ENCODE measurements around the gene RIGI. TPM values are rescaled to one million over a fixed set of nuclear protein-coding genes. Genes with fewer than 3 reads are reported as not detected.
A peak's percentile ranks its signal among the peaks of the same experiment; 100 is the strongest.

Gene RIGI
- total and polyA plus RNA-seq, 2 experiments from 2014 or later = 2.5 to 5.9 TPM

- Histone ChIP-seq H3K79me2 (no peaks in the 10 kb centered on the region), H2AFZ (no peak overlapping the region), H3K27me3 (no peaks in the 10 kb centered on the region), H3K4me3 (no peak overlapping the region), H3K36me3 (replicated peaks; ENCODE audit: insufficient read depth, low read depth) (no peaks in the 10 kb centered on the region), H3K9me2 (replicated peaks; ENCODE audit: insufficient read depth) (no peaks in the 10 kb centered on the region), H3K27ac (no peak overlapping the region), H3K9me3 (ENCODE audit: low read depth) (no peaks in the 10 kb centered on the region), H4K20me1 (ENCODE audit: insufficient read depth, poor library complexity, severe bottlenecking) (no peaks in the 10 kb centered on the region), H3K4me2 (no peak overlapping the region), H3K4me1 (ENCODE audit: insufficient read depth) (no peaks in the 10 kb centered on the region)
- no peak for TF ChIP-seq EZH2phosphoT487 (IDR thresholded peaks at IDR 0.05; ENCODE audit: low read depth, severe bottlenecking, unreplicated experiment)
- no peak for TF ChIP-seq EZH2 (IDR thresholded peaks at IDR 0.05; ENCODE audit: borderline replicate concordance)
- TF ChIP-seq CTCF (IDR thresholded peaks at IDR 0.05; ENCODE audit: poor library complexity) = no peak
- WGBS (ENCODE audit: low lambda C conversion rate, missing lambda C conversion rate) = 79% methylated on average over 1 of the region's 1 CpG
- DNase-seq (ENCODE audit: low spot score) = no peak
Observed at GRCh38 chr9:32501868-32502267, 24.1 kb downstream of the RIGI start.

GRCh38 chr9:32500768-32501167 lies 25.2 kb downstream of the RIGI start:
- H3K4me2 ChIP-seq = no peak overlapping the region
- TF ChIP-seq EZH2phosphoT487 (IDR thresholded peaks at IDR 0.05; ENCODE audit: low read depth, severe bottlenecking, unreplicated experiment) (no peak), EZH2 (IDR thresholded peaks at IDR 0.05; ENCODE audit: borderline replicate concordance) (no peak), CTCF (IDR thresholded peaks at IDR 0.05; ENCODE audit: poor library complexity) (no peak)
- no peak overlapping the region for H3K27ac ChIP-seq
- no peaks in the 10 kb centered on the region for H4K20me1 ChIP-seq (ENCODE audit: insufficient read depth, poor library complexity, severe bottlenecking)
- H3K9me2 ChIP-seq (replicated peaks; ENCODE audit: insufficient read depth) = no peaks in the 10 kb centered on the region
- H3K4me3 ChIP-seq = no peak overlapping the region
- H3K36me3 ChIP-seq (replicated peaks; ENCODE audit: insufficient read depth, low read depth) = no peaks in the 10 kb centered on the region
- no peak for DNase-seq (ENCODE audit: low spot score)
- H2AFZ ChIP-seq = peak overlapping the region; percentile 35
- H3K27me3 ChIP-seq = no peaks in the 10 kb centered on the region
- H3K4me1 ChIP-seq (ENCODE audit: insufficient read depth) = no peaks in the 10 kb centered on the region
- H3K79me2 ChIP-seq = no peaks in the 10 kb centered on the region
- WGBS (ENCODE audit: low lambda C conversion rate, missing lambda C conversion rate) = 93% methylated on average over 2 of the region's 2 CpGs
- H3K9me3 ChIP-seq (ENCODE audit: low read depth) = no peaks in the 10 kb centered on the region

- Histone ChIP-seq H3K4me1 (ENCODE audit: insufficient read depth) (no peaks in the 10 kb centered on the region), H3K36me3 (replicated peaks; ENCODE audit: insufficient read depth, low read depth) (no peaks in the 10 kb centered on the region), H2AFZ (no peak overlapping the region), H3K9me3 (ENCODE audit: low read depth) (no peaks in the 10 kb centered on the region), H3K27ac (no peak overlapping the region), H3K4me3 (no peak overlapping the region), H3K4me2 (no peak overlapping the region), H3K27me3 (no peaks in the 10 kb centered on the region), H3K9me2 (replicated peaks; ENCODE audit: insufficient read depth) (no peaks in the 10 kb centered on the region), H3K79me2 (no peaks in the 10 kb centered on the region), H4K20me1 (ENCODE audit: insufficient read depth, poor library complexity, severe bottlenecking) (no peaks in the 10 kb centered on the region)
- TF ChIP-seq CTCF (IDR thresholded peaks at IDR 0.05; ENCODE audit: poor library complexity) = no peak
- no peak for TF ChIP-seq EZH2 (IDR thresholded peaks at IDR 0.05; ENCODE audit: borderline replicate concordance)
- TF ChIP-seq EZH2phosphoT487 (IDR thresholded peaks at IDR 0.05; ENCODE audit: low read depth, severe bottlenecking, unreplicated experiment) = no peak
- no peak for DNase-seq (ENCODE audit: low spot score)
Observed at GRCh38 chr9:32497921-32498320, 28.1 kb downstream of the RIGI start.

GRCh38 chr9:32490601-32491000 lies 35.4 kb downstream of the RIGI start:
- H3K9me3 ChIP-seq (ENCODE audit: low read depth) = no peaks in the 10 kb centered on the region
- H3K4me2 ChIP-seq = no peak overlapping the region
- no peak for TF ChIP-seq EZH2 (IDR thresholded peaks at IDR 0.05; ENCODE audit: borderline replicate concordance)
- TF ChIP-seq EZH2phosphoT487 (IDR thresholded peaks at IDR 0.05; ENCODE audit: low read depth, severe bottlenecking, unreplicated experiment) = no peak
- TF ChIP-seq CTCF (IDR thresholded peaks at IDR 0.05; ENCODE audit: poor library complexity) = no peak
- no peaks in the 10 kb centered on the region for H3K27me3 ChIP-seq
- no peak for DNase-seq (ENCODE audit: low spot score)
- H3K27ac ChIP-seq = no peak overlapping the region
- no peaks in the 10 kb centered on the region for H3K9me2 ChIP-seq (replicated peaks; ENCODE audit: insufficient read depth)
- no peaks in the 10 kb centered on the region for H3K4me1 ChIP-seq (ENCODE audit: insufficient read depth)
- no peaks in the 10 kb centered on the region for H3K36me3 ChIP-seq (replicated peaks; ENCODE audit: insufficient read depth, low read depth)
- H2AFZ ChIP-seq = no peak overlapping the region
- no peak overlapping the region for H3K4me3 ChIP-seq
- WGBS (ENCODE audit: low lambda C conversion rate, missing lambda C conversion rate) = 91% methylated on average over 3 of the region's 3 CpGs
- no peaks in the 10 kb centered on the region for H4K20me1 ChIP-seq (ENCODE audit: insufficient read depth, poor library complexity, severe bottlenecking)
- H3K79me2 ChIP-seq = no peaks in the 10 kb centered on the region

Data from hepatocyte (in vitro differentiated cells).